ENCODE results near the gene LRRC2. TPM values are rescaled to one million over a fixed set of nuclear protein-coding genes. Genes with fewer than 3 reads are reported as not detected.

Gene LRRC2
- total RNA-seq, 1 donor from 2014 or later, result 2.0 TPM

DNA sequence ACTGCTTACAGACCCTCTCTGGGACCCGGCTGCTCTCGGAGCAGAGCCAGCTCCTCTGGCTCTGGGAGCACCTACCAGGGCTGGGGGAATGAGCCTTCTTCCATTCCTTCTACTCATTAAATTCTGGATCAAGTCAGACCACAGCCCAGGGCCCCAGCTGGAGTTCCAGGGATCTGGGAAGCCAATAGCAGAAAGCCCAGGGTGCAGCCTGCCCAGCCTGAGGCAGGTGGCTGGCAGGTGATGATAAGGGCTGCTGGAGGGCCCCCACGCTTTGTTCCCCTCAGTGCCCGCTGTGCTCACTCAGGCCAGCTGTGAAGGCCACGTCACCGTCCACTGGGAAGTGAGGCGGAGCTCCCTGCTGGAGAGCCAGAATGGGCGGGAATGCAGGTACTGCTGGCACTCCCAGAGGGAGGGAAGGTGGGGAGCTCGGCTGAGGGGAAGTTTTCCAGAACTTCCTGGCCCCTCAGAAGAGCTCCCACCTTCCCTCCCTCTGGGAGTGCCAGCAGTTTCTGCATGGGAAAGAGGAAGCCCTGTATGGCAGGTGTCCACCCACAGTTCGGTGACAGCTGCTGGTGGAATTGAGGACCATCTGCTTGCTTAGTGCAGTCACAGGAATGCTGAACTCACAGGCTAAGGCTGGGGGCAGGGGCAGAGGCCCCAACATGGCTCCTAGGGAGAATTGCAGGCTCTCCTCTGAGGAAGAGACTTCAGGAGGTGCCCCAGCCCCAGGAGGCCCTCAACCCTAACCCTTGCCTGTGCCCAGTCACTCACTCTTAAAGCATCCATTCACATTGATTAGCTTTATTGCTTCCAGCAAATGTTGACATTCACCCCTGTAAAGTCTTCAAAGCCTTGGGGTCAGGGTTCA, 81.0 kb downstream of the LRRC2 start:
- Histone ChIP-seq H3K4me3 (no peak overlapping the region), H3K4me1 (peaks cover 4% of the 10 kb centered on the region), H3K36me3 (no peaks in the 10 kb centered on the region), H3K27ac (no peak overlapping the region), H3K27me3 (no peaks in the 10 kb centered on the region), H3K9me3 (no peaks in the 10 kb centered on the region)
- TF ChIP-seq, protein P1, sequence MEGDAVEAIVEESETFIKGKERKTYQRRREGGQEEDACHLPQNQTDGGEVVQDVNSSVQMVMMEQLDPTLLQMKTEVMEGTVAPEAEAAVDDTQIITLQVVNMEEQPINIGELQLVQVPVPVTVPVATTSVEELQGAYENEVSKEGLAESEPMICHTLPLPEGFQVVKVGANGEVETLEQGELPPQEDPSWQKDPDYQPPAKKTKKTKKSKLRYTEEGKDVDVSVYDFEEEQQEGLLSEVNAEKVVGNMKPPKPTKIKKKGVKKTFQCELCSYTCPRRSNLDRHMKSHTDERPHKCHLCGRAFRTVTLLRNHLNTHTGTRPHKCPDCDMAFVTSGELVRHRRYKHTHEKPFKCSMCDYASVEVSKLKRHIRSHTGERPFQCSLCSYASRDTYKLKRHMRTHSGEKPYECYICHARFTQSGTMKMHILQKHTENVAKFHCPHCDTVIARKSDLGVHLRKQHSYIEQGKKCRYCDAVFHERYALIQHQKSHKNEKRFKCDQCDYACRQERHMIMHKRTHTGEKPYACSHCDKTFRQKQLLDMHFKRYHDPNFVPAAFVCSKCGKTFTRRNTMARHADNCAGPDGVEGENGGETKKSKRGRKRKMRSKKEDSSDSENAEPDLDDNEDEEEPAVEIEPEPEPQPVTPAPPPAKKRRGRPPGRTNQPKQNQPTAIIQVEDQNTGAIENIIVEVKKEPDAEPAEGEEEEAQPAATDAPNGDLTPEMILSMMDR (IDR thresholded peaks at IDR 0.05), result no peak
- no peak for TF ChIP-seq POLR2A (IDR thresholded peaks at IDR 0.05)
- TF ChIP-seq POLR2AphosphoS5 (IDR thresholded peaks at IDR 0.05; ENCODE audit: insufficient read depth in 1 of 2, low read depth in 1 of 2), result no peak
- no peak for DNase-seq (ENCODE audit: extremely low spot score in 2 of 2)
- intact Hi-C loops (cut with DNase I), result no loop called here

DNA sequence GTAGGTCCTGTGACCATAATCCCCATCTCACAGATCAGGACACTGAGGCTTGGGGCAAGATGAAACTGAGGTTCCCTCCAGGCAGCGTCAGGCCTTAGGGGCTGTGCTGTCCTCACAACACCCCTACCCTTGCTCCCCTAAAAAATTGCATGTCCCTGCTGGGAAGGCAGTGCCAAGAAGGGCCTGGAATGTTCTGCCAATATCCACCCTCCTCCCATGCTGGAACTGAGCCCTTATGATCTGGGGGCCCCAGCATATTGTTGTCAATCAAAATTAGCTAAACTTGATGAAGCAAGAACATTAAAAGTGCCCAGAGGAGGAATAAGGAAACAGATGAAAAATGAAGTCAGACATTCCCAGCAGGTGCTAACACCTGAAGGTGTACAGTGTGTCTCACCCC, 81.7 kb downstream of the LRRC2 start:
- no peak for TF ChIP-seq POLR2AphosphoS5 (IDR thresholded peaks at IDR 0.05; ENCODE audit: insufficient read depth in 1 of 2, low read depth in 1 of 2)
- TF ChIP-seq, protein P1 (IDR thresholded peaks at IDR 0.05), result no peak
- TF ChIP-seq POLR2A (IDR thresholded peaks at IDR 0.05), result no peak
- intact Hi-C loops (cut with DNase I), result no loop called here
- H3K4me3 ChIP-seq, result no peak overlapping the region
- no peaks in the 10 kb centered on the region for H3K27me3 ChIP-seq
- no peaks in the 10 kb centered on the region for H3K36me3 ChIP-seq
- H3K4me1 ChIP-seq, result peaks cover 4% of the 10 kb centered on the region
- H3K27ac ChIP-seq, result no peak overlapping the region
- H3K9me3 ChIP-seq, result no peaks in the 10 kb centered on the region
- no peak for DNase-seq (ENCODE audit: extremely low spot score in 2 of 2)

DNA sequence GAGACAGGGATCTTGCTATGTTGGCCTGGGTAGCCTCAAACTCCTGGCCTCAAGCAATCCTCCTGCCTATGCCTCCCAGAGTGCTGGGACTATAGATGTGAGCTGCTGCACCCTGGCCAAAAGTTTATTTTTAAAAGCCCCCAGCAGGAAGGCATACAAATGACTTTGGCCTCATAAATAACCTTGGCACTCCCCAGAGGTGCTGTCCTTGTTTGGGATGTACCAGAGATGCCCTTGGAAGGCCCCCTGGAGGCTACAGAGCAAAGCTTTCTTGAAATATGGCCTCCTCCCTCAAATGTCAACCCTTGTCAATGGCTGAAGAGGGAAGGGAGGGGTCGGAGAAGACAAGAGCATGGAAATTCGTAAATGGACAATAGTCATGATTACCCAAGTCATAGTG, 82.3 kb downstream of the LRRC2 start:
- Histone ChIP-seq H3K4me1 (peaks cover 2% of the 10 kb centered on the region), H3K36me3 (no peaks in the 10 kb centered on the region), H3K4me3 (no peak overlapping the region), H3K9me3 (no peaks in the 10 kb centered on the region), H3K27me3 (no peaks in the 10 kb centered on the region), H3K27ac (no peak overlapping the region)
- no peak for TF ChIP-seq POLR2AphosphoS5 (IDR thresholded peaks at IDR 0.05; ENCODE audit: insufficient read depth in 1 of 2, low read depth in 1 of 2)
- TF ChIP-seq, protein P1 (IDR thresholded peaks at IDR 0.05), result no peak
- DNase-seq (ENCODE audit: extremely low spot score in 2 of 2), result no peak
- intact Hi-C loops (cut with DNase I), result no loop called here

DNA sequence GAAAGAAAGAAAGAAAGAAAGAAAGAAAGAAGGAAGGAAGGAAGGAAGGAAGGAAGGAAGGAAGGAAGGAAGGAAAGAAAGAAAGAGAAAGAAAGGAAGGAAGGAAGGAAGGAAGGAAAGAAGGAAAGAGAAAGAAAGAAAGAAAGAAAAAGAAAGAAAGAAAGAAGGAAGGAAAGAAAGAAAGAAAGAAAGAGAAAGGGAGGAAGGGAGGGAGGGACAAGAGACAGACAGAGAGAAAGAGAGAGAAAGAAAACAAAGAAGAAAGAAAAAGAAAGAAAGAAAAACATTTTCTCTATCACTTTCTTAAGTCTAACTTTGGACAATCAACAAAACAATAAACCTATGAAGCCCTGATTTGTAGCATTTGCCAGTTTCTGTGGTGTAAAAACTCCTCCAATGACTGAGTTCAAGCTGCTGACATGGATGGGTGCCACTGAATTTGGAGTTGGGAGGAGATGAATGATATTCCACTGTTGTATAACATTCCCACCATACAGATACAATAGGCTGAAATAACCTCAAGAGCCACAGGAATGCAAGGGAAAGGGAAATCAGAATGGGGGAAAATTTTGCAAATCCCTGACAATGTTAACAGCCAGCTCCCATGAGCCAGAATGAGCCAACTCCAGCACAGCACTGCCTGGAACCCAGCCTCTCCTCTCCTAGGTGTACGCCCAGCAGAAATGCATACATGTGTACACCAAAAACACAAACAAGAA, 83.3 kb downstream of the LRRC2 start:
- Histone ChIP-seq H3K27me3 (no peaks in the 10 kb centered on the region), H3K9me3 (no peaks in the 10 kb centered on the region), H3K36me3 (no peaks in the 10 kb centered on the region), H3K4me3 (no peak overlapping the region), H3K4me1 (no peaks in the 10 kb centered on the region), H3K27ac (no peak overlapping the region)
- no peak for DNase-seq (ENCODE audit: extremely low spot score in 2 of 2)
- TF ChIP-seq, protein P1 (IDR thresholded peaks at IDR 0.05), result no peak
- TF ChIP-seq POLR2A (IDR thresholded peaks at IDR 0.05) (no peak), POLR2AphosphoS5 (IDR thresholded peaks at IDR 0.05; ENCODE audit: insufficient read depth in 1 of 2, low read depth in 1 of 2) (no peak)
- intact Hi-C loops (cut with DNase I), result no loop called here

DNA sequence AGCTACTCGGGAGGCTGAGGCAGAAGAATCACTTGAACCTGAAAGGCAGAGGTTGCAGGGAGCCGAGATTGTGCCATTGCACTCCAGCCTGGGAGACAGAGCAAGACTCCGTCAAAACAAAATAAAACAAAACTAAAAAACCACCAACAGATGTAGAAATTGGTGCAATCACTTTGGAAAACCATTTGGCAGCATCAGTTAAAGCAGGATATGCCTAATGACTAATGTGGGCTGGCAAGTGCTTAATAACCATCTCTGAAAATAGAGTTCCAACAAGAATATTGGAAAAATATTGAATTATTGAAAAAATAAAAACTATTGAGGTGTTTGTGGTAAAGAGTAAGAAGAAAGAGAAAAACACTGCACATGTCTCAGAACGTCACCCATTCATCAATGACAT, 84.5 kb downstream of the LRRC2 start:
- Histone ChIP-seq H3K4me3 (no peak overlapping the region), H3K27me3 (no peaks in the 10 kb centered on the region), H3K27ac (no peak overlapping the region), H3K4me1 (no peaks in the 10 kb centered on the region), H3K9me3 (no peaks in the 10 kb centered on the region), H3K36me3 (no peaks in the 10 kb centered on the region)
- TF ChIP-seq POLR2AphosphoS5 (IDR thresholded peaks at IDR 0.05; ENCODE audit: insufficient read depth in 1 of 2, low read depth in 1 of 2), result no peak
- TF ChIP-seq, protein P1 (IDR thresholded peaks at IDR 0.05), result no peak
- no peak for TF ChIP-seq POLR2A (IDR thresholded peaks at IDR 0.05)
- no peak for DNase-seq (ENCODE audit: extremely low spot score in 2 of 2)
- intact Hi-C loops (cut with DNase I), result no loop called here
